K562 (cell line): ENCODE data around the gene AK2. TPM values are rescaled to one million over a fixed set of nuclear protein-coding genes. Genes with fewer than 3 reads are reported as not detected.

Experiments used
- AFF1 ChIP-seq, 2 experiments: fragments of 450-650 bp; IDR thresholded peaks; 2 replicates each; pipeline ENCODE4 v1.6.1; 2018; ENCODE audit warnings: mild to moderate bottlenecking in 2 of 2, low read depth in 1 of 2; ENCODE audit not compliant: partially characterized antibody in 2 of 2
- CHD4 ChIP-seq: fragments of 200-600 bp; sonication (generic); IDR thresholded peaks from 3 replicates; pipeline ENCODE4 v1.6.1; 2012; ENCODE audit warnings: low read depth, mild to moderate bottlenecking, mixed read lengths, low read length, inconsistent platforms; ENCODE audit not compliant: insufficient read depth, insufficient replicate concordance, poor library complexity, severe bottlenecking
- ELF1 ChIP-seq: fragments of 200-800 bp; sonication (Bioruptor generic); IDR thresholded peaks from 2 replicates; pipeline ENCODE4 v1.6.1; 2016; ENCODE audit warnings: missing genetic modification characterization, missing compliant biosample characterization
- ELF4 ChIP-seq: fragments of 450-650 bp; formaldehyde crosslinking; IDR thresholded peaks from 2 replicates; pipeline ENCODE4 v1.4.0; 2022; ENCODE audit warnings: missing genetic modification characterization
- ESRRB ChIP-seq: fragments of 250-450 bp; sonication (Bioruptor Pico); IDR thresholded peaks from 2 replicates; pipeline ENCODE4 v1.5.0; 2020; ENCODE audit warnings: mild to moderate bottlenecking, moderate library complexity, borderline replicate concordance
- FOXJ3 ChIP-seq: sonication (generic); formaldehyde crosslinking; IDR thresholded peaks from 2 replicates; pipeline ENCODE4 v1.4.0; 2020; ENCODE audit warnings: mild to moderate bottlenecking, missing genetic modification reagents
- KAT7 ChIP-seq: sonication (generic); formaldehyde crosslinking; IDR thresholded peaks from 2 replicates; pipeline ENCODE4 v1.8.0; 2022; ENCODE audit warnings: missing genetic modification reagents, mild to moderate bottlenecking, borderline replicate concordance
- MEIS2 ChIP-seq: fragments of 450-650 bp; IDR thresholded peaks from 2 replicates; pipeline ENCODE4 v1.6.1; 2014; ENCODE audit warnings: mild to moderate bottlenecking; ENCODE audit not compliant: partially characterized antibody
- NR2C1 ChIP-seq, 2 experiments: fragments of 450-650 bp; IDR thresholded peaks; 2 replicates each; pipeline ENCODE4 v1.6.1; 2017; ENCODE audit warnings: mild to moderate bottlenecking in 2 of 2, antibody characterized with exemption in 1 of 2, inconsistent platforms in 1 of 2, missing compliant biosample characterization in 1 of 2, missing genetic modification characterization in 1 of 2
- RAD21 ChIP-seq, 2 experiments: fragments of 250-450 bp in 1 of 2; fragments of 450-650 bp in 1 of 2; sonication (Bioruptor Pico) in 1 of 2; formaldehyde crosslinking in 1 of 2; IDR thresholded peaks in 1 of 2; conservative IDR thresholded peaks in 1 of 2; 2 replicates each; pipeline versions ENCODE4 v1.4.0 to v1.8.0; 2020 to 2022; ENCODE audit warnings: mild to moderate bottlenecking in 2 of 2, moderate library complexity in 1 of 2
- RBBP5 ChIP-seq: fragments of 200-600 bp; sonication (generic); IDR thresholded peaks from 2 replicates; pipeline ENCODE4 v1.6.1; 2012; ENCODE audit warnings: borderline replicate concordance, mild to moderate bottlenecking, low read length, control low read depth, inconsistent platforms; ENCODE audit not compliant: insufficient read depth, poor library complexity, severe bottlenecking
- SMARCA4 ChIP-seq: fragments of 450-650 bp; IDR thresholded peaks from 2 replicates; pipeline ENCODE4 v1.6.1; 2016
- SUPT5H ChIP-seq: fragments of 450-650 bp; IDR thresholded peaks from 2 replicates; pipeline ENCODE4 v1.6.1; 2016
- TARDBP ChIP-seq: fragments of 450-650 bp; IDR thresholded peaks from 2 replicates; pipeline ENCODE4 v1.6.1; 2016
- TEAD4 ChIP-seq, 2 experiments: sonication (generic) in 1 of 2; formaldehyde crosslinking in 1 of 2; IDR thresholded peaks; 2 replicates each; pipeline versions ENCODE4 v1.6.1 to v1.8.0; 2012 to 2022; ENCODE audit warnings: borderline replicate concordance in 1 of 2, inconsistent platforms in 1 of 2, low read length in 1 of 2, mild to moderate bottlenecking in 1 of 2, missing genetic modification reagents in 1 of 2
- ZNF589 ChIP-seq: fragments of 200-800 bp; sonication (Bioruptor generic); IDR thresholded peaks from 2 replicates; pipeline ENCODE4 v1.6.1; 2016; ENCODE audit warnings: low read depth, missing genetic modification characterization, missing compliant biosample characterization
- polyA plus RNA-seq, 8 experiments: library from polyadenylated mRNA; depleted of rRNA in 4 of 8; stranded (reverse) in 5 of 8; unstranded in 3 of 8; fragments of >200 nt; fragmentation: Nextera tagmentation in 2 of 8; fragmentation: Illumina TruSeq in 1 of 8; extraction: Ambion mirVana in 2 of 8; extraction: Trizol in 1 of 8; gene quantifications; 2 replicates each; pipeline versions ENCODE4 v1.2.1 to v1.2.3, GENCODE V29; 2011 to 2014; ENCODE audit warnings: inconsistent platforms in 1 of 8, missing spikeins in 1 of 8
- total RNA-seq, 7 experiments: library from RNA; depleted of rRNA in 6 of 7; stranded (reverse); fragments of >200 nt in 6 of 7; fragmentation: Illumina TruSeq in 2 of 7; extraction: Trizol in 2 of 7; gene quantifications; 2 replicates each; pipeline versions ENCODE4 v1.2.1 to v1.2.3, GENCODE V29; 2011 to 2021; ENCODE audit warnings: low replicate concordance in 1 of 7
- TF ChIP-seq, protein P1 (sequence below): fragments of 250-450 bp; sonication (Bioruptor Pico); IDR thresholded peaks from 2 replicates; pipeline ENCODE4 v1.5.0; 2021
- TF ChIP-seq, protein P2 (sequence below), 2 experiments: IDR thresholded peaks; 2 replicates each; pipeline ENCODE4 v1.6.1; 2012; ENCODE audit warnings: improper control_type of control experiment in 2 of 2, low read depth in 2 of 2, low read length in 2 of 2, borderline replicate concordance in 1 of 2

Gene AK2
- total and polyA plus RNA-seq, 9 of the 15 experiments (the other 6 are each of a cell fraction or from before 2014, with no cell fraction given): 105 to 1,050 (median 509) TPM

DNA sequence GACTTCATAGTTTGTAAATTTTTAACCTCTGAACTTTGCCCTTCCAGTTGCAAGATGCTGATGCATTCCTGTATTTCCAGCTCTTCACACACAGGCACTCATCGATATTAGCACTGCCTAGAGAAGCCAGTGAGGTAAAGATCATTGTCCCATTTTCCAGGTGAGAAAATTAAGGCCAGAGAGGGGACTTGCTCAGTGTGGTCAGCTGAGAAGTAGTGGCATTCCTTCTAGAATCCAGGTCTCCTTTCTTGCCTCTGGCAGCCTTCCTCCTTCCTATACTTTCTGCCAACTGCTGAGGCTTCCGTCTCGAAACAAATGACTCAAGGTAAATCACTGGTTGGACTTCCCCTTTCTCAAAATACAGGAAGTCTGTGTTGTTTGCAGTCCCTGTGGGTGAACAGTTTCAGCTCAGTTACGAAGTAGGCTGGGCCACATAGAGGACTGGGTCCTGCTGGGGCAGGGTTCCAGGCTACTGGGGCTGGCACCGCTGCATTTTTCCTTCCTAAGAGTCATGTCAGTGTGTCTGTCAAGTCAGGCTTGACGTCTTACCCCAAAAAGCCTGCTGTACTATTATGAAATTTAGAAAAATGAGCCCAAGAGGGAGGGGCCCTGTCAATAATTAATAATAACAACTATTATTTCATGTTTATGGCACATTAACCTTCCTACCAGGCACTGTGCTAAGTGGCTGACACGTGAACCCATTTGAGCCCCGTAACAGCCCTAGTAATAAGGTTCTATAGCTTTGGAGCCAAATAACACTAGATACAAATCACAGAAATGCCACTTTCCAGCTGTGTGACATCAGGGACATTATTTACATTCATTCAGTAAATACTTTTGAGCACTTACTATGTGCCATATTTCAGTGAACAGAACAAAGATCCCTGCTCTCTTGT, 55.4 kb downstream of the AK2 start (continued):
- no peak; the same call in 1 of the 2 replicates for TF ChIP-seq TEAD4 (IDR thresholded peaks at IDR 0.05; ENCODE audit: low read length)
- no peak for TF ChIP-seq TEAD4 (CRISPR knock-in tag; IDR thresholded peaks at IDR 0.05; ENCODE audit: borderline replicate concordance)
- 0 out of 2 replicates have a peak, but pooled peaks have one; percentile 66 for TF ChIP-seq TARDBP
- peak; percentile 69; the same call in 1 of the 2 replicates for TF ChIP-seq SMARCA4
- peak; percentile 86 for TF ChIP-seq CHD4
- peak; percentile 71 for TF ChIP-seq MEIS2
- TF ChIP-seq, protein P1, sequence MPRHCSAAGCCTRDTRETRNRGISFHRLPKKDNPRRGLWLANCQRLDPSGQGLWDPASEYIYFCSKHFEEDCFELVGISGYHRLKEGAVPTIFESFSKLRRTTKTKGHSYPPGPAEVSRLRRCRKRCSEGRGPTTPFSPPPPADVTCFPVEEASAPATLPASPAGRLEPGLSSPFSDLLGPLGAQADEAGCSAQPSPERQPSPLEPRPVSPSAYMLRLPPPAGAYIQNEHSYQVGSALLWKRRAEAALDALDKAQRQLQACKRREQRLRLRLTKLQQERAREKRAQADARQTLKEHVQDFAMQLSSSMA (CRISPR knock-in tag): 0 out of 2 replicates have a peak, but pooled peaks have one; percentile 60
- TF ChIP-seq, protein P2, sequence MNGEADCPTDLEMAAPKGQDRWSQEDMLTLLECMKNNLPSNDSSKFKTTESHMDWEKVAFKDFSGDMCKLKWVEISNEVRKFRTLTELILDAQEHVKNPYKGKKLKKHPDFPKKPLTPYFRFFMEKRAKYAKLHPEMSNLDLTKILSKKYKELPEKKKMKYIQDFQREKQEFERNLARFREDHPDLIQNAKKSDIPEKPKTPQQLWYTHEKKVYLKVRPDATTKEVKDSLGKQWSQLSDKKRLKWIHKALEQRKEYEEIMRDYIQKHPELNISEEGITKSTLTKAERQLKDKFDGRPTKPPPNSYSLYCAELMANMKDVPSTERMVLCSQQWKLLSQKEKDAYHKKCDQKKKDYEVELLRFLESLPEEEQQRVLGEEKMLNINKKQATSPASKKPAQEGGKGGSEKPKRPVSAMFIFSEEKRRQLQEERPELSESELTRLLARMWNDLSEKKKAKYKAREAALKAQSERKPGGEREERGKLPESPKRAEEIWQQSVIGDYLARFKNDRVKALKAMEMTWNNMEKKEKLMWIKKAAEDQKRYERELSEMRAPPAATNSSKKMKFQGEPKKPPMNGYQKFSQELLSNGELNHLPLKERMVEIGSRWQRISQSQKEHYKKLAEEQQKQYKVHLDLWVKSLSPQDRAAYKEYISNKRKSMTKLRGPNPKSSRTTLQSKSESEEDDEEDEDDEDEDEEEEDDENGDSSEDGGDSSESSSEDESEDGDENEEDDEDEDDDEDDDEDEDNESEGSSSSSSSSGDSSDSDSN (IDR thresholded peaks at IDR 0.05; ENCODE audit: borderline replicate concordance in 1 of 2, low read depth in 2 of 2, low read length in 2 of 2): peak in 1 of 2 experiments; percentile 35; a peak in 1 of 4 replicates
- TF ChIP-seq RAD21 (CRISPR knock-in tag; conservative IDR thresholded peaks at IDR 0.05 in 1 of 2, IDR thresholded peaks at IDR 0.05 in 1 of 2): 0 out of 4 replicates have a peak, but pooled peaks of 1 of the 2 experiments have one; percentile 10
- TF ChIP-seq ELF4: peak; percentile 78
- peak; percentile 89 for TF ChIP-seq ZNF589 (CRISPR knock-in tag)
- peak; percentile 93 for TF ChIP-seq NR2C1 (IDR thresholded peaks at IDR 0.05)
- peak; percentile 94 for TF ChIP-seq NR2C1 (tag; IDR thresholded peaks at IDR 0.05)
- TF ChIP-seq FOXJ3 (CRISPR knock-in tag): no peak
- peak; percentile 31; the same call in 1 of the 2 replicates for TF ChIP-seq SUPT5H
- TF ChIP-seq RBBP5: peak; percentile 61
- no peak for TF ChIP-seq ESRRB (CRISPR knock-in tag)
- peak; percentile 92 for TF ChIP-seq ELF1 (tag)
- peak in 1 of 2 experiments; percentile 61 for TF ChIP-seq AFF1 (IDR thresholded peaks at IDR 0.05; ENCODE audit: low read depth in 1 of 2, partially characterized antibody in 2 of 2)
- no peak for TF ChIP-seq KAT7 (CRISPR knock-in tag)
